ENCODE data around the gene PLEKHG5.

DNA sequence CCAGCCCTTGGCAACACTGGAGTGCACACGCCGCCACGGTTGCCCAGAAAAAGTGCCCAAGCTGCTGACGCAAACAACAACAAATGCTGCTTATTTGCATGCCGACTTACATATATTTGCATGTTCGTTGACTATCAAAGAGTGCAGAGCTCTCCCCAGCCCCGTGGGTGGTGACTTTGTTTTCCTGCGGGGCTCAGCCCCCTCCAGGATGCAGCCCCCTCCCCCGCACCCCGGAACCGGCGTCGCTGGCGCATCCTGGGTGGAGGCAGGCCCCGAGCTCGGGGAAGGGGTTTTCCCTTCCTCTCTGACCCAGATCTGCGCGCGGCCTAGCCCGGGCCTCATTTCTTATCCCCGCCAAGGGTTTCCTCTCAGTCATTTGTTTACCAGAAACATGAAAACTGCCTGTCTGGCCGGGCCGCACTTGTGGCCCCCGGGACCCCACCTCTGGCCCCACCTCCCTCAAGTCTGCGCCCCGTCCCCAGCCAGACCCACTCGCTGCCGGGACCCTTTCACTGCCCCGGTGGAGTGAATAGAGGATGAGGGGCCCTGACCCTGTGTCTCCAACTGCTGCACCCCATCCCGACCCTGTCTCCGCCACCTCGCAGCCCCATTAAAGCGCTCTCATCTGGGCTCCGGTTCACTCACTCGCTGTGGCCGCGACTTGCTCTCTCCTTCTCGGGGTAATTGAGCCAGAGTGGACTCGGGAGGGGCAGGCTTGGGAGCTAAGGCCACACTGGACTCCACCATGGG, 31.0 kb downstream of the PLEKHG5 start:
- TF ChIP-seq, protein P1, sequence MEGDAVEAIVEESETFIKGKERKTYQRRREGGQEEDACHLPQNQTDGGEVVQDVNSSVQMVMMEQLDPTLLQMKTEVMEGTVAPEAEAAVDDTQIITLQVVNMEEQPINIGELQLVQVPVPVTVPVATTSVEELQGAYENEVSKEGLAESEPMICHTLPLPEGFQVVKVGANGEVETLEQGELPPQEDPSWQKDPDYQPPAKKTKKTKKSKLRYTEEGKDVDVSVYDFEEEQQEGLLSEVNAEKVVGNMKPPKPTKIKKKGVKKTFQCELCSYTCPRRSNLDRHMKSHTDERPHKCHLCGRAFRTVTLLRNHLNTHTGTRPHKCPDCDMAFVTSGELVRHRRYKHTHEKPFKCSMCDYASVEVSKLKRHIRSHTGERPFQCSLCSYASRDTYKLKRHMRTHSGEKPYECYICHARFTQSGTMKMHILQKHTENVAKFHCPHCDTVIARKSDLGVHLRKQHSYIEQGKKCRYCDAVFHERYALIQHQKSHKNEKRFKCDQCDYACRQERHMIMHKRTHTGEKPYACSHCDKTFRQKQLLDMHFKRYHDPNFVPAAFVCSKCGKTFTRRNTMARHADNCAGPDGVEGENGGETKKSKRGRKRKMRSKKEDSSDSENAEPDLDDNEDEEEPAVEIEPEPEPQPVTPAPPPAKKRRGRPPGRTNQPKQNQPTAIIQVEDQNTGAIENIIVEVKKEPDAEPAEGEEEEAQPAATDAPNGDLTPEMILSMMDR (IDR thresholded peaks at IDR 0.05), result no peak
- TF ChIP-seq POLR2A (IDR thresholded peaks at IDR 0.05; ENCODE audit: low read depth) (no peak), POLR2AphosphoS5 (IDR thresholded peaks at IDR 0.05) (no peak)
